Activated CD4-positive, alpha-beta T cell treated with anti-CD3 and anti-CD28 coated beads, Interleukin-2, Interleukin-4, amounts not matched to agents 100 ng/mL and 50 ng/mL, durations not matched to agents 16 hours and 8 hours (primary cell): Measurements from ENCODE around the gene XIRP1.
"Not testable (repeated sequence)": the region's sequence is repeated elsewhere in the genome, so short reads cannot be mapped to it uniquely, and the experiment has no call there.

Source experiments
- DNase-seq: peaks from one replicate; pipeline ENCODE4 v3.0.0-alpha.2; 2020; ENCODE audit warnings: low spot score

XIRP1 gene, protein sequence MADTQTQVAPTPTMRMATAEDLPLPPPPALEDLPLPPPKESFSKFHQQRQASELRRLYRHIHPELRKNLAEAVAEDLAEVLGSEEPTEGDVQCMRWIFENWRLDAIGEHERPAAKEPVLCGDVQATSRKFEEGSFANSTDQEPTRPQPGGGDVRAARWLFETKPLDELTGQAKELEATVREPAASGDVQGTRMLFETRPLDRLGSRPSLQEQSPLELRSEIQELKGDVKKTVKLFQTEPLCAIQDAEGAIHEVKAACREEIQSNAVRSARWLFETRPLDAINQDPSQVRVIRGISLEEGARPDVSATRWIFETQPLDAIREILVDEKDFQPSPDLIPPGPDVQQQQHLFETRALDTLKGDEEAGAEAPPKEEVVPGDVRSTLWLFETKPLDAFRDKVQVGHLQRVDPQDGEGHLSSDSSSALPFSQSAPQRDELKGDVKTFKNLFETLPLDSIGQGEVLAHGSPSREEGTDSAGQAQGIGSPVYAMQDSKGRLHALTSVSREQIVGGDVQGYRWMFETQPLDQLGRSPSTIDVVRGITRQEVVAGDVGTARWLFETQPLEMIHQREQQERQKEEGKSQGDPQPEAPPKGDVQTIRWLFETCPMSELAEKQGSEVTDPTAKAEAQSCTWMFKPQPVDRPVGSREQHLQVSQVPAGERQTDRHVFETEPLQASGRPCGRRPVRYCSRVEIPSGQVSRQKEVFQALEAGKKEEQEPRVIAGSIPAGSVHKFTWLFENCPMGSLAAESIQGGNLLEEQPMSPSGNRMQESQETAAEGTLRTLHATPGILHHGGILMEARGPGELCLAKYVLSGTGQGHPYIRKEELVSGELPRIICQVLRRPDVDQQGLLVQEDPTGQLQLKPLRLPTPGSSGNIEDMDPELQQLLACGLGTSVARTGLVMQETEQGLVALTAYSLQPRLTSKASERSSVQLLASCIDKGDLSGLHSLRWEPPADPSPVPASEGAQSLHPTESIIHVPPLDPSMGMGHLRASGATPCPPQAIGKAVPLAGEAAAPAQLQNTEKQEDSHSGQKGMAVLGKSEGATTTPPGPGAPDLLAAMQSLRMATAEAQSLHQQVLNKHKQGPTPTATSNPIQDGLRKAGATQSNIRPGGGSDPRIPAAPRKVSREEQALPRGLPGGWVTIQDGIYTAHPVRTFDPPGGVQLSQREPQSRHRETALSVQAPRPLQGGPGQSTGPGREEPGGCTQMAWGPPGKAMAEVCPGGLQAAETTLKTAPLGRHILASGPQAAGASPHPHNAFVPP (N-terminal part only)

DNA sequence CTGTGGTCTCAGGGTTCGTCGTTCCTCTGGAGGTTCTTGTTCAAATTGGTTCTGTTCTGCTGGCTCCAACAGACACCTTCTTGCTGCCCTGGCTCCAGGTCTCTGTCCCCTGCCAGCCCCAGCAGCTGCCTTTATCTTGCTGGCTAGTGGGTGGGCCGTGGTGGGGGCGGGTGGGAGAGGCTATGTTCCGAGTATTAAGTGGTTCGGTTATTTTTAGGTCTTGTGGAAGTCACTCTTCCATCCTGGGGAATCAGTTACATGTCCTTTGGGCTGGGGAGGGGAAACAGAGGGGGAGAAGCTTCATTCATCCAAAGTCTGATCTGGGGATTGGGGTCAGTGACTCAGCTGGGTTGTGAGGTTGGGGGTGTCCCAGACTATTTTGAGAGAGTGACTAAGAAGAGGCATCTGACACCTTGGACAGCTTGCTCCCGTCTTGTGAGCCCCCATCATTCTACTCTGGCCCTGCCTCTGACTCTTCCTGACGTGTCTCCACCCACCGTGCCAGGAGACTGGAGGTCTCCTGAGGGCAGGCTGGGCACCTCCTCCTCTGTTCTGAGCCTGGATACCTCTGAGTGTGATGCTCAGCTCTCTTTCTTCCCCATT, at the start of gene XIRP1:
Gene XIRP1 (minus strand): TSS at position 106 of the 603 bp plus-strand sequence. CDS start 3,150 bp downstream, outside the sequence.
- DNase-seq, result no peak

DNA sequence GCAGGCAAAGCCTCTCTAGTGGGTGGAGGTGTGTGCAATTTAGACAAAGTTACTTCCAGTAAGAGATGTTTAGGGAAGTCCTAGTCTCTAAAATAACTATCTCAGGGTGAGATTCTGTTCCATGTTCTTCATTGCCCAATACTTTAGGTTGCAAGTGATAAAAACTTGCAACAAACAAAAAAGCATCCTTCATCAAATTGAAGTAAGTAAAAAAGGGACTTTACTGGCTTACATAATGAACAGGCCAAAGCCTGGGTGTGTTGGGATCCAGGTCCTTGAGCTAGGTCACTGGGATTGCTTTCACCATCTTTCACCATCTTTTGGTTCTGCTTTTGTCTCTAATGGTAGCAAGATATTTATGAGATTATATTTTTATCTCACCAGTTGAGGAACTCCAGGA, 49.2 kb upstream of the XIRP1 start:
- no peak for DNase-seq

DNA sequence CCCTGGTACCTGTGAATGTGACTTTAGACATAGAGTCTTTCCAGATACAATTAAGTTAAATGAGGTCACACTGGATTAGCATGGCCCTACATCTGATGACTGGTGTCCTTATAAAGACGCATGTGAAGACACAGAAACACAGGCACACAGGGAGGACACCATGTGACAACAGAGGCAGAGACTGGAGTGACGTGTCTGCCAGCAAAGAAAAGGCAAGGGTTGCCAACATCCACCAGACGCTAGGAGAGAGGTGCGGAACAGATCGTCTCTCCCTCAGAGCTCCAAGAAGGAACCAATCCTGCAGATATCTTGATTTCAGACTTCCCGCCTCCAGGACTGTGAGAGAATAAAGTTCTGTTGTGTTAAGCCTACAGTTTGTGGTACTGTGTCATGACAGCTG, 44.6 kb upstream of the XIRP1 start:
- DNase-seq, result no peak

DNA sequence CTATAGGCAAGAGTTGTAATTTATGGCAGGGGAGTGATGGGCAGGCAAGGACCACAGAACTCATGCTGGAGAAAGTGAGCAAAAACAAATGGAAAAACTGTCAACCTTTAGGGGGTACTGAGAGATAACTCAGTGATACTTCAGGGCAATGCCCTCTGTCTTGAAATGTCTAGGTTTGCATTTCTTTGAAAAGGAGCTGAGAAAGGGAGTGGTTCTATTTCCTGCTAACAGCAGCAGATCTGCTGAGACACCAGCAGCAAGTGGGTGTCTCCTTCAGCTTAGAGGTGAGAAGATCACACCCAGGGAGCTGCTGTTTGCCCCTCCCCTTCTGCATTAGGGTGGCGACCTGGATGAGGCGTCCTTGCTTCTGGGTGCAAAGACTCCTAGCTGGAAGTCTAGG, 42.3 kb upstream of the XIRP1 start:
- DNase-seq, result no peak

DNA sequence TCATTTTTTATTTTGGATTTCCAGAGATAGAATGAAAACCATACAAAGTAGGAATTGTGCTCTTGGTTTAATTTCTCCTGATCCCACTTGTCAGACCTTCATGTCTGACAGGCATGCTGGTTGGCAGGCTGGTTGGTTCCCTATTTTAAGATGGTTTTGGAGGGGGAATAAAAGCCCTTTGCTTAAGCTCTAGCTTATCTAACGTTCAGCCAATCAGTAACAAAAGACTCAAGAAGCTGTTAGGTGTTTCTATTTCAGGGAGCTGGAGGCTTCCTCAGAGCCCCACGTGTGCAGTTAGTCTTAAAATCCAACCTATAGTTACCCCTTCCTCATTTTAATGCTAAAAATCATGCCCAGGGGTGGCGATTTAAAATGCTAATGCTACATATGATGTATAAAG, 40.5 kb upstream of the XIRP1 start:
- no peak for DNase-seq

DNA sequence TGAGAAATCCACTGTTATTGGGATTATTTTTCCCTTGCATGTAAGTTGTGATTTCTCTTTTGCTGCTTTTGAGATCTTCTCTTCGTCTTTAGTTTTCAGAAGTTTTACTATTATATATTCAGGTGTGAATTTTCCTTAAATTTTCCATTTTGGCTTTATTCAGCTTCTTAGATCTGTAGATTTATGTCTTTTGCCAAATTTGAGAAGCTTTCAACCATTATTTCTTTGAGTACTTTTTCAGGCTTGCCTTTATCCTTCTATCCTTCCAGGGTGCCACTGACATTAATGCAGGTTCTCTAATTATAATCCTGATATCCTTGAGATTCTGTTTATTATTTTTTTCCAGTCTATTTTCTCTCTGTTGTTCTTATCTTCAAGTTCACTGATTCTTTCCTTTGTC, 38.1 kb upstream of the XIRP1 start:
- no peak for DNase-seq

DNA sequence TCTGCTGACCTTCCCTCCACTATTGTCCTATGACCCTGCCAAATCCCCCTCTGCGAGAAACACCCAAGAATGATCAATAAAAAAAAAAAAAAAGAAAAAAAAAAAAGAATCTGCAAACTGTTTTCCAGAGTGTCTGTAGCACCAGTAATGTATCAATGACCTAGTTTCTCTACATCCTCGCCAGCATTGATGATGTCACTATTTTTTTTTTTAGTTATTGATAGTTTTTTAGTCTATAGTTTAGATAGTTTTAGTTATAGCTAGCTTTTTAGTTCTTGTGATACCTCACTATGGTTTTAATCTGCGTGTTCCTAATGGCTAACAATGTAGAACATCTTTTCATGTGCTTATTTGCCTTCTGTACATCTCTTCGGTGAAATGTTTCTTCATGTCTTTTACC, 36.1 kb upstream of the XIRP1 start:
- DNase-seq, result no peak

DNA sequence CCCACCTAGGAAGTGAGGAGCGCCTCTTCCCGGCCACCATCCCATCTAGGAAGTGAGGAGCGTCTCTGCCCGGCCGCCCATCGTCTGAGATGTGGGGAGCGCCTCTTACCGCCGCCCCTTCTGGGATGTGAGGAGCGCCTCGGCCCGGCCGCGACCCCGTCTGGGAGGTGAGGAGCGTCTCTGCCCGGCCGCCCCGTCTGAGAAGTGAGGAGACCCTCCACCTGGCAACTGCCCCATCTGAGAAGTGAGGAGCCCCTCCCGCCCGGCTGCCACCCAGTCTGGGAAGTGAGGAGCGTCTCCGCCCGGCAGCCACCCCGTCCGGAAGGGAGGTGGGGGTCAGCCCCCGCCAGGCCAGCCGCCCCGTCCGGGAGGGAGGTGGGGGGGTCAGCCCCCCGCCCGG, 35.2 kb upstream of the XIRP1 start:
- not testable (repeated sequence) for DNase-seq

DNA sequence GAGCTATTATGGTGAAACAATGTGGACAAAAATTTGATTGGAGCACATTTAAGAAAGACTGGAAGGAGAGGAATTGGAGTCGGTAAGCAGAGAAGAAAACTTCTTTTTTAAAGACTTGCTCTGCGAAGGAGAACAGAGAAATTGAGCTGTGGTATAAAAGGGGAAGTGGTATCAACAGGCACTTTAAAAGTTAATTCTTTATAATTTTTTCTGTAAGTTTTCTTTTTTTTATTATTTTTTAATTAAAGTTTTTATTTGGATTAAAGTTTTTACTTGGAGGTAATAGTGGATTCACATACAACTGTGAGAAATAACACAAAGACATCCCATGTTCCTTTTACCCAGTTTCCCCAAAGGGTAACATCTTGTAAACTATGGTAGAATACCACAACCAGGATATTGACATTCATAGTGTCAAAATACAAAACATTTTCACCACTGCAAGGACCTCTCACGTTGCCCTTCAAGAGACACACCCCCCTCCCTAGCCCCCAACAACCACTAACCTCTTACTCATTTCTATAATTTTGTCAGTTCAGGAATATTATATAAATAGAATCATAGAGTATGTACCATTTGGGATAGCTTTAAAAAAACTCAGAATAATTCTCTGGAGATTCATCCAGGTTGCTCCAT, 33.8 kb upstream of the XIRP1 start:
- no peak for DNase-seq

DNA sequence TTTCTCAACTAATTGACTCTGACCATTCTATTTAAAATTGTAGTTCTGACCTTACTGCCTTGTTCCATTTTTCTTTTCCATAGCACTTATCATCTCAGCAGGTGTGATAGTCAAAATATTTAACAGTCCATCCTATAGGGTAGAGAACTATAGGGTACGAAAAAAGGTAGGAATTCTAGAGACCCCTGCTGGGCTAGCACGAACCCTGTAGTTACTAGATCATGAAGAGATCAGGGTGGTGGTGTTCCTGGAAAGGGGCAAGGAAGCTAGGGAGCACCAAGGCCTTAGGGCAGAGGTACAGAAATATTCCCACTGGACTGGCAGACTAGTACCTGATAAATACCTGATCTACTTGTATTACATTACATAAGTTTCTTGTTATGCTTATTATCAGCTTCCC, 31.9 kb upstream of the XIRP1 start:
- DNase-seq, result no peak

DNA sequence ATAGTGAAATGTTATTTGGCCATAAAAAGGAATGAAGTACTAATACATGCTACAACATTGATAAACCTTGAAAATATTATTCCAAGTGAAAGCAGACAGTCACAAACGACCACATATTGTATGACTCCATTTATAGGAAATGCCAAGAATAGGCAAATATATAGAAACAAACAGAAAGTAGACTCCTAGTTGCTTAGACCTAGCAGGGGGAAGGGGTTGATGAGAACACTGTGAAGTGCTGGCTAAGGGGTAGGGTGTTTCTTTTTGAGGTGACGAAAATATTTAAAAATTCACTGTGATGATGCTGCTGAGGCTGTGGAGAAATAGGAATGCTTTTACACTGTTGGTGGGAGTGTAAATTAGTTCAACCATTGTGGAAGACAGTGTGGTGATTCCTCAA, 30.5 kb upstream of the XIRP1 start:
- DNase-seq, result no peak

DNA sequence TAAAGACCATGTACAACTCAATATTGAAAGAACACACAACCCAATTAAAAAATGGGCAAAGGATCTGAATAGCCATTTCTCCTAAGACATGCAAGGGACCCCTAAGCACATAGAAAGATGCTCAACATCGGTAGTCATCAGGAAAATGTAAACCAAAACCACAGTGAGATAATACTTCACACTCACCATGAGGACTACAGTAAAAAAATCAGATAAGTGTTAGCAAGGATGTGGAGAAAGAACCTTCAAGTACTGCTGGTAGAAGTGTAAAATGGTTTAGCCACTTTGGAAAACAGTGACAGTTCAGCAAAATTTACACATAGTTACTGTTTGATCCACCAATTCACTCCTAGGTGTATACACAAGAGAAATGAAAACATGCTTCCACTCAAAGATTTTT, 30.1 kb upstream of the XIRP1 start:
- DNase-seq, result no peak

DNA sequence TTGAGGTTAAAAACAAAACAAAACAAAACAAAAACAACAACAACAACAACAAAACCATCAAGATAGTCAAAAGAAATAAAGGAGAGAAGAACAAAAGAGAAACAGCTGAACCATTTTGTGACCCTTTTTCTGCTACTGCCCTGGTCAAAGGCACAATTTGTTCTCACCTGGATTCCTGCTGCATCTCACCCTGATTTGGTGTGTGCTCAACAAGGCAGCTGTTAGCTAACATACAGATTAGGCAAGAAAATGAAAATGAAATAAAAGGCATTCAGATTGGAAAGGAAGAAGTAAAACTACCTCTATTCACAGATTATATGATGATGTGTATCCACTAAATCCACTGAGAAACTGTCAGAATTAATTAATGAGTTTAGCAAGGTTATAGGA, 28.7 kb upstream of the XIRP1 start:
- no peak for DNase-seq

DNA sequence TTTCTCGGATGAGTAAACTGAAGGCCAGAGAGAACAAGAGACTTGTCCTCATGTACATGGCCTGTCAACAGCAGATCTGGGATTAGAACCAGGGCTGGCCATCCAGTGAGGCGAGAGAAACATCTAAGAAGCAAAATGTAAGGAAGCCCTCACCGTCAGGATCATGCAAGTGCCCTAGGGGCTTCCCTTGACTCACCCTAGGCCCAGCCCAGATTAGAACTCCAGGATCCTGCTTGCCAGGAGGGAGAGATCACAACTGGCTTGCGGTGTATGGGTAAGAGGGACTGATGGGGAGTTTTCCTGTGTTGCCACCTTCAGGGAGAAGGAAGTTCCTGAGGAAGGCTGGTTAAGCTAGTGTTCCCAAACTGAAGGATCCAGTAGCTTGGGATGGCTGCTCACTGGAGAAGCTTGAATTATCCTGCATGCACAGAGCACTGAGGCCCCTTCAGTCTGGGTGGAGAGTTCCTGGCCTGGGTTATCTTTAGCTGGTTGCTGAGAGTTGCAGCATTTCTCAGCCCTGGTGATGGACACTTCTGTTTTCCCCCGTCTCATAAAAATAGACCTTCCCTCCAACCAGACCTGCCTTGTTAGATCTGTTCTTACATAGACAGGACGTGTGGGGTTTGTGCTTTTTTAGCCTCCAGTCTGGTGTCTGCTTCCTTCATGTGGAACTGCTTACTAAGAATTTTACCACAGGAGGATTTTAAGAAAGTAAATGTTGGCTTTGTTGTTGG, 28.2 kb upstream of the XIRP1 start:
- DNase-seq, result no peak

DNA sequence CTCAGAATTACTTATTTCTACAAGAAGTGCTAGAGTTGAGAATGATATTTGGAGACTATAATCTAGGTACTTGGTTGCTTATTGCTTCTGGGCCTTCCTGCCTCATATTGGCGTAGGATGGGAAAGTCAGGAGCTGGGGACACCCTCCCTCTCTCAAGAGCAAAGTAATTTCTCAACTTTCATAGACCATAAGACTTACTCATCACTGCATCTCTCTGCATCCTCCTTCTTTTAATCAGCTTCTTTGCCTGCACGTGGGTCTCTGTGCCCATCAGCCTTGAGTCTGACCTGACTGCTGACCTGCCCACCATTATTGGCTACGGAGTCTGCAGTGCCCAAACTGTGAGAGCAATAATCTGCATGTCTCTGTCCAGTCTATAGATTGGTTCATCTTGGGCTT, 27.3 kb upstream of the XIRP1 start:
- DNase-seq, result no peak

DNA sequence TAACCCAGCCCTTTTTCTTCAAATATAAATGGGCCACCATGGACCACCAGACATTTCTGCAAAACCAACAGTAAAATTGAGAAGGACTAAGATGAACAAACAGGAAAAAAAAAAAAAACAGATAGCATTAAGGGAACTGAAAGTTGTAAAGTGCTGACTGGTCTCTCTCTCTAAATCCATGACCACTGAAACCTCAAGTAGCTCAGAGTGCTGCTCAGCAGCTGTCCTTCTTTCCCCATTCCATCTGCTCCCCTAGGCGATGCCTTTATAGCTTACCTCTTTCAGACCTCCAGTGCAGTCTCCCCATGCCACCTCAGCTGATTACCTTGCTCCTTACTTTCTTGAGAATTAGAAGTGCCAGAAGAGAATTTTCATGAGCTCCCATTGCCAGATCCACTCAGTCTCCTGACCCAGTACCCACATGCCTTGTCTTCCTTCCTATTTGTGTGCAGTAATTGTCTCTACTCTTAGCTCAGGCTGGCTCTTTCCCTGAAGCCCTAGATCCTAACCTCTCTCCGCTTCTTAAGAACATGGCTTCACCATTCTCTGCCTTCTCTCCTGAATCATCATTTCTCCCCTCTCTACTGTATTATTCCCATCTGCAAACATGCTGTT, 23.9 kb upstream of the XIRP1 start:
- DNase-seq, result peak; percentile 20

DNA sequence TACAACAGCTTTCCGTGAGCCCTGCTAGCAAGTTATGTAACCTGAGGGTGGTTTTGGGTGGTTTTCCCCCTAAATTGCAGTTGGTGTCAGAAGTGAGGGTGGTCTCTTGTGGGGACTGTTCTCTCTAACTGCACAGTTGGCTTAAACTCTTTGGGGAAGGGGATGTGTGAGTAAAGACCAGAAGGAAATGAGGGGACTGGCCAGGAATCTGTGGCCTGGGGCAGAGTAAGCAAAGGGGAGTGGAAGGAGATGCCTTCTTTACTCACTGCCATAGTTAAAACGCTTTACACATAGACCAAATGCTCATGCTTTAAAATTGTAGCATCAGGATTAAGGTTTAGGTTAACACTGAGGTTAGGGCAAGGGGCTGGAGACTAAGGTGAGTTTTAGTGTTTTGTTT, 21.2 kb upstream of the XIRP1 start:
- no peak for DNase-seq

DNA sequence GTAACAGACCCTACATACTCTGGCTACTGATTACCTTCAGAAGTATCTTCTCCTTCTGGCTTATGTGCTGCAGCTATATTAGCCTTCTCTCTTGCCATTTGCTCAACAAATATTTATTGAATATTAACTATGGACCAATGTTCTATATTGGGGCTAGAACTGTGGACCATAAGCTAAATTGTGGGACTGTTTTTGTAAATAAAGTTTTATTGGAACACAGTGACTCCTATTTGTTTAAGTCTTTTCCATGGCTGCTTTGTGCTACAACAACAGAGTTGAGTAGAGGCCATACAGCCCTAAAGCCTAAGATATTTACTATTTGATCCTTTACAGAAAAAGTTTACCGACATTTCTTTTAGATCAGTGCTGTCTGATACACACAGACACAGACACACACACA, 20.3 kb upstream of the XIRP1 start:
- DNase-seq, result no peak

DNA sequence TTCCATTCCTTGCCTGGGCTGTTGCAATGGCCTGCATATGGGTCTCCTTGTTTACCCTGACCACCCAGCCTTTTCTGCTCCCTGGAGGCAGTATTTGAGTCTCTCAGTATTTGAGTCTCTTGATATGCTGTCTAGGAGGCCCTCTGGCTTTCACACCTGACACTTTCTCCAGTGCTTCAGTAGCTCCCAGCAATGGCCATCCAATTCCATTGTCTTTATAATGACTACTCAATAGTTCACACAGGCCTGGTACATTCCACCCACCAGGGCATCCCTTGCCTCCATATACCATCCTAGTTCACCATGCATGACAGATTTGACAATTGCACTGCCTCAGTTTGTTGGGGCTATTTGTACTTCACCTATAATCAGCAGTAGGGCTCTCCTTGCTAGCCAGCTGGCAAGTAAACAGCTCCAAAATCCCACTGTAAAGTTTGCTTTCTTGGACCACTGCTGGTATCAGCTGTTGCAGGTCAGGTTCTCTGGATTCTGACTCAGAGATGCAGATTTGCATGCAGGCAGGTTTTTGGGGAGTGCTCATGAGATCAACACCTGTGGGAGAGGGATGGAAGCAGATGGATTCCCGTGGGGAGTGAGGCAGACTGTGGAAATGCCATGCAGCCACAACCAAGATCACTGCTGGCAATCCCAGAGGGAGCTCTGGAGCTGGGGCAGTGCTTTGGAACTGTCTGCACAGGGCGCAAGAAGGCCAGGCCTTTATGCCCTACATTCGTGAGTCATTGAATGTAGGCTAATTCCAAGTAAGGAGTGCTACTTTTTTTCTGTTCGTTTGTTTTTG, 19.1 kb upstream of the XIRP1 start:
- DNase-seq, result no peak

DNA sequence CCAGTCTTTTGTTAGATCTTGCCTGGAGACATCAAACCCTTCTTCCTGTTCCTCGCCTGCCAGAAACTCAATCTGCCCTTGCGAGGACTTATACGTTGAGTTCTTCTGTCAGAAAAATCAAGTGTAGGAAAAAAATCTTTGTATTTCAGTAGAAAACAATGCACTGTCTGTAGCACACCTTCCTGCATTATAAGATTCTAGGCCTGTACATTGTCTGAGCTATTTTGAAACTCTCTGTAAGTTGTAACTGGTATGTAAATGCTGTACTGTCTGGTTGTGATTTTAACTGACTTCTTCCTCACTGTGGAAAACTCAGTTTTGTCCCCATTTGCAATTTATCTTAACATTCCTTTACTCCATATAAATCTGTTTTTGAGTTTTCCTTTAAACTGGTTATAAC, 17.7 kb upstream of the XIRP1 start:
- no peak for DNase-seq
